CD14-positive monocyte (primary cell): ENCODE results near the gene EARS2. TPM values are rescaled to one million over a fixed set of nuclear protein-coding genes. Genes with fewer than 3 reads are reported as not detected.

Experiments used
- DNase-seq, 3 donors: peaks; one replicate each; pipeline ENCODE4 v3.0.0-alpha.2; 2011 to 2022
- H2AFZ ChIP-seq: 2 replicates; pipeline ENCODE4 v1.6.0; 2012; ENCODE audit warnings: mild to moderate bottlenecking, low read depth, low read length, inconsistent platforms; ENCODE audit not compliant: insufficient read depth, poor library complexity, severe bottlenecking
- H3K27ac ChIP-seq, 2 donors: 1 replicate in 1 of 2; 2 replicates in 1 of 2; pipeline ENCODE4 v1.5.1; 2012 to 2013; ENCODE audit warnings: low read length in 2 of 2, control low read depth in 1 of 2, inconsistent platforms in 1 of 2, low read depth in 1 of 2, mild to moderate bottlenecking in 1 of 2
- H3K27me3 ChIP-seq, 2 donors: one replicate each; pipeline versions ENCODE4 v1.6.0 to v1.6.1; 2011 to 2013; ENCODE audit warnings: low read length in 2 of 2; ENCODE audit not compliant: control insufficient read depth in 2 of 2, insufficient read depth in 2 of 2
- H3K36me3 ChIP-seq, 2 donors: replicated peaks in 1 of 2; 1 replicate in 1 of 2; 2 replicates in 1 of 2; pipeline versions ENCODE4 v1.5.1 to v1.6.1; 2012 to 2013; ENCODE audit warnings: low read length in 2 of 2, control low read depth in 1 of 2, inconsistent platforms in 1 of 2, mild to moderate bottlenecking in 1 of 2; ENCODE audit not compliant: insufficient read depth in 2 of 2, control insufficient read depth in 1 of 2
- H3K4me1 ChIP-seq, 2 donors: 1 replicate in 1 of 2; 2 replicates in 1 of 2; pipeline versions ENCODE4 v1.5.1 to v1.6.1; 2012 to 2013; ENCODE audit warnings: low read length in 2 of 2, control low read depth in 1 of 2, inconsistent platforms in 1 of 2, mild to moderate bottlenecking in 1 of 2, moderate library complexity in 1 of 2; ENCODE audit not compliant: insufficient read depth in 2 of 2, control insufficient read depth in 1 of 2
- H3K4me2 ChIP-seq: replicated peaks from 2 replicates; pipeline ENCODE3; 2012; ENCODE audit warnings: low read length, moderate library complexity, mild to moderate bottlenecking; ENCODE audit not compliant: poor library complexity, severe bottlenecking; ENCODE audit errors: extremely low read depth
- H3K4me3 ChIP-seq, 3 experiments: fragments of 200-600 bp in 1 of 3; sonication (generic) in 1 of 3; replicated peaks in 1 of 3; 1 replicate in 2 of 3; 2 replicates in 1 of 3; pipeline ENCODE4 v1.5.1; 2011 to 2013; ENCODE audit warnings: low read length in 3 of 3, mild to moderate bottlenecking in 3 of 3, control low read depth in 2 of 3, low read depth in 2 of 3, inconsistent platforms in 1 of 3, moderate library complexity in 1 of 3
- H3K79me2 ChIP-seq: 2 replicates; pipeline ENCODE4 v1.6.0; 2012; ENCODE audit warnings: mild to moderate bottlenecking, control low read depth, inconsistent platforms, low read length, moderate library complexity; ENCODE audit not compliant: insufficient read depth
- H3K9ac ChIP-seq: 2 replicates; pipeline ENCODE4 v1.6.0; 2017; ENCODE audit warnings: low read length, mild to moderate bottlenecking; ENCODE audit not compliant: insufficient read depth, poor library complexity, severe bottlenecking
- H3K9me3 ChIP-seq, 2 donors: replicated peaks in 1 of 2; 1 replicate in 1 of 2; 2 replicates in 1 of 2; pipeline versions ENCODE4 v1.5.1 to v1.6.1; 2012 to 2013; ENCODE audit warnings: low read length in 2 of 2, control low read depth in 1 of 2; ENCODE audit not compliant: control insufficient read depth in 1 of 2, insufficient read depth in 1 of 2
- H4K20me1 ChIP-seq: 2 replicates; pipeline ENCODE4 v1.6.0; 2012; ENCODE audit warnings: mild to moderate bottlenecking, low read length, control low read depth, moderate library complexity; ENCODE audit not compliant: insufficient read depth
- H3K27ac Mint-ChIP-seq, 7 donors: one replicate each; pipeline ENCODE4 v1.8.0; 2020; ENCODE audit warnings: mild to moderate bottlenecking in 7 of 7, mixed read lengths in 7 of 7, moderate library complexity in 6 of 7, inconsistent platforms in 2 of 7
- H3K27me3 Mint-ChIP-seq, 3 donors: one replicate each; pipeline ENCODE4 v1.8.0; 2021 to 2022; ENCODE audit warnings: low read depth in 3 of 3, mild to moderate bottlenecking in 3 of 3, mixed read lengths in 3 of 3, moderate library complexity in 3 of 3, inconsistent platforms in 1 of 3
- H3K36me3 Mint-ChIP-seq, 2 donors: one replicate each; pipeline ENCODE4 v1.8.0; 2020; ENCODE audit warnings: mixed read lengths in 2 of 2, inconsistent platforms in 1 of 2, mild to moderate bottlenecking in 1 of 2
- H3K4me1 Mint-ChIP-seq: one replicate; pipeline ENCODE4 v1.8.0; 2020; ENCODE audit warnings: mild to moderate bottlenecking, mixed read lengths
- H3K4me3 Mint-ChIP-seq, 2 donors: one replicate each; pipeline ENCODE4 v1.8.0; 2020; ENCODE audit warnings: mild to moderate bottlenecking in 2 of 2, mixed read lengths in 2 of 2, moderate library complexity in 1 of 2
- H3K9me3 Mint-ChIP-seq, 7 donors: one replicate each; pipeline ENCODE4 v1.8.0; 2020 to 2022; ENCODE audit warnings: mixed read lengths in 7 of 7, mild to moderate bottlenecking in 6 of 7, moderate library complexity in 6 of 7, inconsistent platforms in 2 of 7
- CTCF ChIP-seq: fragments of 200-600 bp; IDR thresholded peaks from one replicate; pipeline ENCODE4 v1.8.0; 2022; ENCODE audit warnings: antibody characterized with exemption, mild to moderate bottlenecking
- WGBS: methylation state at CpG from one replicate; pipeline ENCODE4 v1.1.5; 2013; ENCODE audit warnings: missing lambda C conversion rate; ENCODE audit not compliant: insufficient coverage; 5-methylcytosine and 5-hydroxymethylcytosine counted together
- intact Hi-C, 2 donors: fragments of 100-400 bp; cut with micrococcal nuclease; formaldehyde crosslinking; loops; one replicate each; pipeline versions ENCODE4 v1.15.0 to v1.15.1; 2023
- polyA plus RNA-seq, 3 donors: library from polyadenylated mRNA; depleted of rRNA in 1 of 3; unstranded in 2 of 3; stranded (reverse) in 1 of 3; fragments of 300-500 nt in 2 of 3; fragments of >200 nt in 1 of 3; fragmentation: Illumina TruSeq in 2 of 3; gene quantifications; 1 replicate in 2 of 3; 2 replicates in 1 of 3; pipeline ENCODE4 v1.2.3, GENCODE V29; 2012 to 2021

EARS2 gene
- polyA plus RNA-seq, 3 donors, result 2.9 to 4.7 (median 4.2) TPM

- peaks cover 15% of the 10 kb centered on the region for H3K4me1 Mint-ChIP-seq
- peak overlapping the region; percentile 91 for H3K9ac ChIP-seq
Measured at GRCh38 chr16:23595246-23595950, 38.2 kb upstream of the EARS2 start.

GRCh38 chr16:23594186-23594585, 37.0 kb upstream of the EARS2 start:
- Mint-ChIP-seq H3K4me1 (peaks cover 15% of the 10 kb centered on the region), H3K36me3 (peaks cover 29 to 40% of the 10 kb centered on the region in 2 donors), H3K9me3 (no peaks in the 10 kb centered on the region), H3K27ac (peak overlapping the region in 1 of 7 donors; percentile 50), H3K4me3 (no peak overlapping the region), H3K27me3 (no peaks in the 10 kb centered on the region)
- no peak overlapping the region for H3K9ac ChIP-seq
- no peaks in the 10 kb centered on the region for H3K27me3 ChIP-seq
- peaks cover 34 to 44% of the 10 kb centered on the region in 2 donors for H3K36me3 ChIP-seq
- WGBS, result 94% methylated on average over 5 of the region's 12 CpGs
- peaks cover 67% of the 10 kb centered on the region for H3K79me2 ChIP-seq
- H4K20me1 ChIP-seq, result peaks cover 47% of the 10 kb centered on the region
- peaks cover 16% of the 10 kb centered on the region in 2 donors for H3K4me1 ChIP-seq
- no peaks in the 10 kb centered on the region for H3K9me3 ChIP-seq
- intact Hi-C loops, result no loop called here
- H3K27ac ChIP-seq, result no peak overlapping the region
- no peak overlapping the region for H2AFZ ChIP-seq
- no peak for DNase-seq
- H3K4me2 ChIP-seq, result no peak overlapping the region
- TF ChIP-seq CTCF, result no peak
- H3K4me3 ChIP-seq, result no peak overlapping the region

More at GRCh38 chr16:23595246-23595950, 38.2 kb upstream of the EARS2 start:
- no peaks in the 10 kb centered on the region for H3K9me3 ChIP-seq
- peak overlapping the region in 5 of 7 donors; percentile 19 to 82 (median 73) for H3K27ac Mint-ChIP-seq
- TF ChIP-seq CTCF, result no peak
- H3K4me1 ChIP-seq, result peaks cover 16% of the 10 kb centered on the region in 2 donors
- peaks cover 22 to 29% of the 10 kb centered on the region in 2 donors for H3K36me3 Mint-ChIP-seq
- peak overlapping the region in 1 of 2 donors; percentile 85 for H3K27ac ChIP-seq
- H3K4me3 Mint-ChIP-seq, result peak overlapping the region; percentile 84 to 86
- H3K4me2 ChIP-seq, result peak overlapping the region; percentile 88
- no peaks in the 10 kb centered on the region for H3K27me3 Mint-ChIP-seq
- 28% methylated on average over 30 of the region's 34 CpGs for WGBS
- no peak for DNase-seq
- no peaks in the 10 kb centered on the region for H3K27me3 ChIP-seq
- no peaks in the 10 kb centered on the region for H3K9me3 Mint-ChIP-seq
- H2AFZ ChIP-seq, result peak overlapping the region; percentile 93
- H3K79me2 ChIP-seq, result peaks cover 55% of the 10 kb centered on the region
- H3K4me3 ChIP-seq, result peak overlapping the region; percentile 79 to 97 (median 93)
- peaks cover 29 to 32% of the 10 kb centered on the region in 2 donors for H3K36me3 ChIP-seq
- peaks cover 38% of the 10 kb centered on the region for H4K20me1 ChIP-seq
- intact Hi-C loops, result no loop called here
